ENCODE data around the gene TM4SF1. TPM values are rescaled to one million over a fixed set of nuclear protein-coding genes. Genes with fewer than 3 reads are reported as not detected.

Gene TM4SF1
- total and polyA plus RNA-seq, 9 of the 15 experiments (the other 6 are each of a cell fraction or from before 2014, with no cell fraction given), result 0.06 to 0.44 (median 0.08) TPM; not detected in 4

- no peak for TF ChIP-seq BHLHE40 (IDR thresholded peaks at IDR 0.05; ENCODE audit: low read length)
- no peak for TF ChIP-seq ZNF79 (CRISPR knock-in tag; IDR thresholded peaks at IDR 0.05; ENCODE audit: low read depth)
- no peak for TF ChIP-seq MEIS2 (IDR thresholded peaks at IDR 0.05; ENCODE audit: partially characterized antibody)
- TF ChIP-seq ZBTB11 (CRISPR knock-in tag; IDR thresholded peaks at IDR 0.05), result no peak
- no peak for TF ChIP-seq ZNF830 (CRISPR knock-in tag; IDR thresholded peaks at IDR 0.05)
- no peak for TF ChIP-seq GATAD2A (IDR thresholded peaks at IDR 0.05)
- no peak for TF ChIP-seq ZFX (CRISPR knock-in tag; IDR thresholded peaks at IDR 0.05)
- TF ChIP-seq TFE3 (CRISPR knock-in tag; IDR thresholded peaks at IDR 0.05), result no peak
- no peak for TF ChIP-seq RFX5 (IDR thresholded peaks at IDR 0.05; ENCODE audit: low read depth, low read length)
- TF ChIP-seq ZBTB2 (IDR thresholded peaks at IDR 0.05), result no peak
- TF ChIP-seq POLR2AphosphoS2 (IDR thresholded peaks at IDR 0.05; ENCODE audit: low read length), result no peak
- DNase-seq (ENCODE audit: extremely low read depth in 1 of 4, low spot score in 3 of 4) (no peak), FAIRE-seq (no peak), ATAC-seq (no peak)
- H3K27ac ChIP-seq (ENCODE audit: extremely low read depth, low read depth, low read length), result no peak overlapping the region
- H3K9ac ChIP-seq (ENCODE audit: insufficient read depth in 1 of 2, low read depth in 2 of 2, low read length in 2 of 2), result no peak overlapping the region
- no peaks in the 10 kb centered on the region for H3K36me3 ChIP-seq (ENCODE audit: control insufficient read depth, insufficient read depth, low read length)
- 2% methylated on average over 4 of the region's 4 CpGs for WGBS (ENCODE audit: insufficient coverage, low coverage, missing lambda C conversion rate)
- intact Hi-C loops (cut with micrococcal nuclease), result no loop called here
- H3K9me1 ChIP-seq (ENCODE audit: control insufficient read depth, insufficient read depth, low read length), result no peaks in the 10 kb centered on the region
- no peaks in the 10 kb centered on the region for H3K79me2 ChIP-seq (ENCODE audit: control insufficient read depth, insufficient read depth, low read length)
- no peaks in the 10 kb centered on the region for H3K27me3 ChIP-seq (ENCODE audit: control insufficient read depth in 2 of 2, insufficient read depth in 2 of 2, low read length in 2 of 2)
- CTCF ChIA-PET (ENCODE audit: low intra/inter-chr PET ratio), result no interaction called here
- POLR2A ChIA-PET, result no interaction called here
- no peak overlapping the region for H3K4me2 ChIP-seq (ENCODE audit: insufficient read depth, low read length)
- in situ Hi-C loops (cut with MboI), result no loop called here
- no TSS peak for BruUV-seq (replicated peaks)
- H2AFZ ChIP-seq (ENCODE audit: low read depth, low read length), result no peak overlapping the region
- no peaks in the 10 kb centered on the region for H4K20me1 ChIP-seq (replicated peaks; ENCODE audit: control insufficient read depth, insufficient read depth, low read length)
- H3K4me3 ChIP-seq, result no peak overlapping the region
- no peaks in the 10 kb centered on the region for H3K9me3 ChIP-seq (replicated peaks; ENCODE audit: control insufficient read depth, insufficient read depth, low read depth, low read length)
- no peaks in the 10 kb centered on the region for H3K4me1 ChIP-seq (replicated peaks in 1 of 2; ENCODE audit: control insufficient read depth in 2 of 2, insufficient read depth in 2 of 2, low read length in 2 of 2)
These were observed 20.8 kb downstream of the TM4SF1 start for GRCh38 chr3:149356630-149357029.
